GM12865 (cell line): ENCODE measurements around the gene P2RY13.
A peak's percentile ranks its signal among the peaks of the same experiment; 100 is the strongest.

Experiments used
- DNase-seq: peaks from one replicate; pipeline ENCODE4 v3.0.0; 2010; ENCODE audit warnings: low read depth
- H3K4me3 ChIP-seq: 2 replicates; pipeline ENCODE4 v1.5.1; 2011; ENCODE audit warnings: mild to moderate bottlenecking, low read depth, low read length, control low read depth
- TF ChIP-seq, protein P1 (sequence below): IDR thresholded peaks from 2 replicates; pipeline ENCODE4 v1.5.1; 2011; ENCODE audit warnings: low read length, control low read depth, low read depth, inconsistent platforms; ENCODE audit not compliant: insufficient read depth; ENCODE audit errors: missing control alignments

The P2RY13 gene

DNA sequence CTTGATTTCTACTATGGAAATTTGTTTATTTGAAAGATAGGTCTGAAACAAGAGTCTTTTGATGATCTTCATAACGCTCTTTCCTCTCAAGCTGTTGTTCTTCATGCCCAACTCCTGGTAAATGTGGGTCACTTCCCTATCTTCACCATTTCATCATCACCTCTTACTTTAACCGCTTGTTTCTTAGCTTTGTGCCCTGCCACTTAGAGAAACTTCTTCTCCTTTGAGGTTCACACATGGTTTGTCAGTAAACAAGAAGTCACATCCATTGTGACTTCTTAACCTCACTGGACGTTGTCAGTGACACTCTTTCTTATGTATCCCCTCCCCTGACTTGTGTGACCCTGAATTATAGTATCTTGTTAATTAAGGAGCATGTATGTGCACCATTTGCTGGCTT lies 16.9 kb upstream of the P2RY13 start:
- no peak for DNase-seq
- H3K4me3 ChIP-seq: no peak overlapping the region
- TF ChIP-seq, protein P1, sequence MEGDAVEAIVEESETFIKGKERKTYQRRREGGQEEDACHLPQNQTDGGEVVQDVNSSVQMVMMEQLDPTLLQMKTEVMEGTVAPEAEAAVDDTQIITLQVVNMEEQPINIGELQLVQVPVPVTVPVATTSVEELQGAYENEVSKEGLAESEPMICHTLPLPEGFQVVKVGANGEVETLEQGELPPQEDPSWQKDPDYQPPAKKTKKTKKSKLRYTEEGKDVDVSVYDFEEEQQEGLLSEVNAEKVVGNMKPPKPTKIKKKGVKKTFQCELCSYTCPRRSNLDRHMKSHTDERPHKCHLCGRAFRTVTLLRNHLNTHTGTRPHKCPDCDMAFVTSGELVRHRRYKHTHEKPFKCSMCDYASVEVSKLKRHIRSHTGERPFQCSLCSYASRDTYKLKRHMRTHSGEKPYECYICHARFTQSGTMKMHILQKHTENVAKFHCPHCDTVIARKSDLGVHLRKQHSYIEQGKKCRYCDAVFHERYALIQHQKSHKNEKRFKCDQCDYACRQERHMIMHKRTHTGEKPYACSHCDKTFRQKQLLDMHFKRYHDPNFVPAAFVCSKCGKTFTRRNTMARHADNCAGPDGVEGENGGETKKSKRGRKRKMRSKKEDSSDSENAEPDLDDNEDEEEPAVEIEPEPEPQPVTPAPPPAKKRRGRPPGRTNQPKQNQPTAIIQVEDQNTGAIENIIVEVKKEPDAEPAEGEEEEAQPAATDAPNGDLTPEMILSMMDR: no peak

DNA sequence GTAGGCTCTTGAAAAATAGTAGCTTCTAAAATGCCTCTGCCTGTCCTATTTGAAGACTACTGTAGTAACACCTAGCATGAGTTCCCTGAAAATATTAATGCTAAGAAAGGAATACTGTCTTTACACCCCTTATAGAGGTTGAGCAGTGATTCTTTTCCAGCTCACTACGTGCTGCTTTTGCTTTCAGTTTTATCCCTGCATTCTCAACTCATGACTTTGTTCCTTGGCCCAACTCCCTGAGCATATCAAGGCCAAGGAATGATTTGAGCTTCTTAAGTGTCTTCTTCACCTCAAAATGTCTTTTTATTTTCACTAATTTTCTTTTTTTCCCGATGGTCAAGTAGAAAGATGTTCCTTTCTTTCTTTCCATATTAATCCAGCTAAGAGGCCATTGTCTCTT lies 16.5 kb upstream of the P2RY13 start:
- DNase-seq: no peak
- no peak overlapping the region for H3K4me3 ChIP-seq
- TF ChIP-seq, protein P1: no peak

DNA sequence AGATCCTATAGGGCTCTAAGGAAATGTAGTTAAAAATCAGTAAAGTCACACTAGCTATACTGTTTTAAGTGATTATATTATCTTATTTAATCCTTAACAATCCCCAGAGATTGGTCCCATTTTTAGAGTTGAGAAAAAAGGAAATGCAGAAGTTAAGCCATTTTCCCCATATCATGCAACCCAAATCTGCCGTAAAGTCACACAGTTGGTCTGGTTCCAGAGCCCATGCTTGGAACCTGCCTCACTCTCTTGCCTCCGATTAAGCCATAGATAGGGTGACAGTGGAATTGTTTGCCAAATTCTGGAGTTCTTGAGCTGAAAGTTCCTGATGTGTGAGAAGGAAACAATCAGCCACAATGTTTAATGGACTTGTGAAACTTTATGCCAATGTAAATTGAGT lies 2.3 kb upstream of the P2RY13 start:
- no peak for DNase-seq
- no peak overlapping the region for H3K4me3 ChIP-seq
- TF ChIP-seq, protein P1: no peak

DNA sequence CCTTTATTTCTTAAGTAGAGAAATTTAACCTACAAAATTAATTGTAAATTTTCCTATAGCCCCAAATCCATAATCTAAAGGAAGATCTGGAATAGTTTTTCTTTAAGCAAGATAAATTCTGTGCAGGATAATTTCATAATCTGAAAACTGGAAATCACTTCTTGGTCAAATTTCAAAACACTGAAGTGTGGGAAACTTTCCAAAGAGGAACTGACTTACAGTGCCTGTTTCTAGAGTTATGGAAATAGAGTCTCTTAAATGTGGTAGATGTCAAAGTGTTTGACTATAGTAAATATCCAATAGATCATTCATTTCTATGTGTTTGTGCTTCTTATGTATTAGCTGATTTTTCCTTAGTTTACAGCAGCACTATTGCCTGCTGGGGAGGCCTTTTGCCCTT lies 1.6 kb upstream of the P2RY13 start:
- H3K4me3 ChIP-seq: no peak overlapping the region
- DNase-seq: no peak
- TF ChIP-seq, protein P1: no peak

DNA sequence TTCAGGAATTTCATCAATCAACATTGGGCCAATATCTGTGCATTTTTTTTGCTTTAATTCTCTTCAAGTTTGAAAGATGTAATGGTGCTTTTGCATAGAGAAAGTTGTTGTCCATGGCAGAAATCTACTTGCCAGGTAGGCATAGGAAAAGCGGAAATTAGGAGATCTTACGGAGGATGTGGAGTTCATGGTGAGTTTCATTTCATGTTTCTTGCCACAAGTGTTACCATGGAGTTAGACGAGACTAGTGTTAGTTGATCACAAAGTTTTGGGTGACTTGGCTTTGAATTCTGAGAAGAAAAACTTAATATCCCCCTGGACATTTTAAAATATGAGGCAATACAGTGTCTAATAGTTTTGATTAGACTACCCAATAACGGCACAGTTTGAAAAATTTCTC lies 1.0 kb upstream of the P2RY13 start:
- H3K4me3 ChIP-seq: no peak overlapping the region
- DNase-seq: no peak
- TF ChIP-seq, protein P1: no peak

DNA sequence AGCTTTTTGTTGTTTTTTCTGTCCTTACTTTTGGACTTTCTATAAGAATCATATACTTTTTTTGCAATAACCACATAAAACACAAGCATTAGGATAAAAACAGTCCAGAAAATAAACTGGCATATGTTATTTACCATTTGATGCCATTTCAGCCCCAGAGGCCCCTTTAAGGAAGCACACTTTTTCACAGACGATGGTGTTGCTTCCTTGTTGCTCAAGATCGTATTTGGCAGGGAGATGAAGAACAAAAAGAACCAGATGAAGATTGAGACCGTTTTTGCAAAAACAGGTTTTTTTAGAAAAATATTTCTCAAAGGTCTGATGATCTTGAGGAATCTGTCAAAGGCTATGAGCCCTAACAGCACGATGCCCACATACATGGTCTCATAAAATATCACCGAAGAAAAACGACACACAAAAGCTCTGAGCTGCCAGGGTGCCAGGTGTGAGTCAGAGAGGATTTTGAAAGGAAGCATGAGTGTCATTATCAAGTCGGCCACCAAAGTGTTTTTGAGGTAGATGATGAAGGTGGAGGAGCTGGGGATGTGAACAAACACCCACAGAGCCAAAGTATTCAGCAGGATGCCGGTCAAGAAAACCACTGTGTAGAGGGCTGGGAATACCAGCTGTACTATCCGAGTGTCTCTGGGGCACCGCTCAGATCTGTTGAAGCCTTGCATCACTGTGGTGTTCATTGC lies 902 bp downstream of the P2RY13 start:
- TF ChIP-seq, protein P1: no peak
- DNase-seq: no peak
- no peak overlapping the region for H3K4me3 ChIP-seq

DNA sequence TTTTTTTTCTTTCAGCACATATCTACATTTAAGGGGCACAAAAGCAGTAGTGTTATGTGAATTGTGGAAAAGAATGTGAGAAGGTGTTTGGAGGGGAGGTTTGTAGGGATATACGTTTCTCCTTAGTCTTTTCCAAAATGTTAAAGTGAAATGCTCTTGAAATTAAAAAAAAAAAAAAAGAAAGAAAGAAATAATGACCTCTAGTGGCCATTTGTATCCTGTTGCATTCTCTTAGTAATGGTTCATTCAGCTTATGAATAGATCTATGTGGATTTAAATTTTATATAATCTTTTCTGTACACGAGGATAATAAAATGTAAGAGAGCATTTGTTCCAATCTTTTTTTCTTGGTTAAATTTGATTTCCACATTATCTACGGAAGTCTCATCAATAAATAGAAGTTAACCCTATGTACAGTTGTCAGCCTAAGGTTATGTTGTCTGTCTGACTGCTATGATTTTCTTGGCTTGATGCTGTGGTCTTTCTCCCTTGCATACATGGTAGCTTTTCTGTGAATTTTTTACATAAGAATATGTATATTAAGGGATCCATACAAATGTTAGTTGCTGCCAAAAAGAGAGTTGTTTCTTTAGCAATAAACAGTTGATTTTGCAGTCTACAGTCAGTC lies 1.7 kb downstream of the P2RY13 start:
- no peak for DNase-seq
- TF ChIP-seq, protein P1: peak; percentile 43
- H3K4me3 ChIP-seq: no peak overlapping the region
